Body of pancreas (tissue), 4 donors: ENCODE results near the gene PLXDC2.

Source experiments
- POLR2A ChIP-seq, 3 donors: fragments of 450-650 bp; IDR thresholded peaks; one replicate each; pipeline ENCODE4 v1.6.1; 2016; ENCODE audit warnings: antibody characterized with exemption in 3 of 3, mild to moderate bottlenecking in 2 of 3
- TF ChIP-seq, protein P1 (sequence below), 7 experiments: fragments of 450-650 bp in 4 of 7; fragments of 200-600 bp in 3 of 7; sonication (generic) in 3 of 7; IDR thresholded peaks; one replicate each; pipeline ENCODE4 v1.5.1; 2016 to 2019; ENCODE audit warnings: antibody characterized with exemption in 7 of 7

- no peak for TF ChIP-seq POLR2A (IDR thresholded peaks at IDR 0.05)
- TF ChIP-seq, protein P1, sequence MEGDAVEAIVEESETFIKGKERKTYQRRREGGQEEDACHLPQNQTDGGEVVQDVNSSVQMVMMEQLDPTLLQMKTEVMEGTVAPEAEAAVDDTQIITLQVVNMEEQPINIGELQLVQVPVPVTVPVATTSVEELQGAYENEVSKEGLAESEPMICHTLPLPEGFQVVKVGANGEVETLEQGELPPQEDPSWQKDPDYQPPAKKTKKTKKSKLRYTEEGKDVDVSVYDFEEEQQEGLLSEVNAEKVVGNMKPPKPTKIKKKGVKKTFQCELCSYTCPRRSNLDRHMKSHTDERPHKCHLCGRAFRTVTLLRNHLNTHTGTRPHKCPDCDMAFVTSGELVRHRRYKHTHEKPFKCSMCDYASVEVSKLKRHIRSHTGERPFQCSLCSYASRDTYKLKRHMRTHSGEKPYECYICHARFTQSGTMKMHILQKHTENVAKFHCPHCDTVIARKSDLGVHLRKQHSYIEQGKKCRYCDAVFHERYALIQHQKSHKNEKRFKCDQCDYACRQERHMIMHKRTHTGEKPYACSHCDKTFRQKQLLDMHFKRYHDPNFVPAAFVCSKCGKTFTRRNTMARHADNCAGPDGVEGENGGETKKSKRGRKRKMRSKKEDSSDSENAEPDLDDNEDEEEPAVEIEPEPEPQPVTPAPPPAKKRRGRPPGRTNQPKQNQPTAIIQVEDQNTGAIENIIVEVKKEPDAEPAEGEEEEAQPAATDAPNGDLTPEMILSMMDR (IDR thresholded peaks at IDR 0.05) = no peak
Measured at GRCh38 chr10:19987931-19988330, 171.7 kb downstream of the PLXDC2 start.
